Right lobe of liver (tissue), 4 donors: ENCODE data around the gene PPP1R37.

ENCODE experiments used
- CTCF ChIP-seq, 4 donors: fragments of 200-600 bp in 3 of 4; fragments of 450-650 bp in 1 of 4; IDR thresholded peaks; one replicate each; pipeline versions ENCODE4 v1.5.1 to v1.8.0; 2016 to 2022; ENCODE audit warnings: antibody characterized with exemption in 4 of 4, mild to moderate bottlenecking in 2 of 4
- POLR2A ChIP-seq: fragments of 450-650 bp; IDR thresholded peaks from one replicate; pipeline ENCODE4 v1.6.1; 2017; ENCODE audit warnings: antibody characterized with exemption, mild to moderate bottlenecking
- donor health status: DM: no; HTN: no; CAD: no.
- donor health status: DM: no; HTN: no; CAD: no.
- donor health status: DM: no; HTN: yes; CAD: no.

GRCh38 chr19:45146251-45146650 is 53.3 kb downstream of the PPP1R37 start:
- no peak for TF ChIP-seq CTCF (IDR thresholded peaks at IDR 0.05)
- no peak for TF ChIP-seq POLR2A
